Measurements from ENCODE around the gene SMIM26. TPM values are rescaled to one million over a fixed set of nuclear protein-coding genes. Genes with fewer than 3 reads are reported as not detected.
A peak's percentile ranks its signal among the peaks of the same experiment; 100 is the strongest.

SMIM26 gene
- total RNA-seq, 1 experiment from 2014 or later, result 54.6 TPM

- in situ Hi-C loops (cut with HindIII; ENCODE audit: low pct_unique_long_range_greater_than_20kb, low sequenced_read_pairs), result no loop called here
- no peak for DNase-seq (ENCODE audit: low read depth, low spot score)
- CTCF ChIA-PET, result no interaction called here
- POLR2A ChIA-PET, result interaction anchor here (0.6 kb wide), 1 partner anchor 11 kb away, joined by 7 read pairs; no protein-coding TSS in a partner anchor
- Histone ChIP-seq H3K9me3 (ENCODE audit: control insufficient read depth, insufficient read depth, low read depth, low read length) (no peaks in the 10 kb centered on the region), H3K4me1 (ENCODE audit: control insufficient read depth, insufficient read depth, low read length) (no peaks in the 10 kb centered on the region), H3K27ac (ENCODE audit: low read length) (peak overlapping the region; percentile 35), H3K4me3 (ENCODE audit: low read depth in 2 of 2, low read length in 2 of 2) (peak overlapping the region; percentile 74 to 80), H3K27me3 (ENCODE audit: control insufficient read depth, insufficient read depth, low read length) (no peaks in the 10 kb centered on the region), H3K36me3 (ENCODE audit: control insufficient read depth, insufficient read depth, low read length) (peaks cover 5% of the 10 kb centered on the region; the same call in 1 of the 2 replicates)
- no TSS peak for BruUV-seq (replicated peaks)
- intact Hi-C loops (cut with micrococcal nuclease; ENCODE audit: unreplicated experiment), result no loop called here
- no peak for ATAC-seq
- TF ChIP-seq, protein P1, sequence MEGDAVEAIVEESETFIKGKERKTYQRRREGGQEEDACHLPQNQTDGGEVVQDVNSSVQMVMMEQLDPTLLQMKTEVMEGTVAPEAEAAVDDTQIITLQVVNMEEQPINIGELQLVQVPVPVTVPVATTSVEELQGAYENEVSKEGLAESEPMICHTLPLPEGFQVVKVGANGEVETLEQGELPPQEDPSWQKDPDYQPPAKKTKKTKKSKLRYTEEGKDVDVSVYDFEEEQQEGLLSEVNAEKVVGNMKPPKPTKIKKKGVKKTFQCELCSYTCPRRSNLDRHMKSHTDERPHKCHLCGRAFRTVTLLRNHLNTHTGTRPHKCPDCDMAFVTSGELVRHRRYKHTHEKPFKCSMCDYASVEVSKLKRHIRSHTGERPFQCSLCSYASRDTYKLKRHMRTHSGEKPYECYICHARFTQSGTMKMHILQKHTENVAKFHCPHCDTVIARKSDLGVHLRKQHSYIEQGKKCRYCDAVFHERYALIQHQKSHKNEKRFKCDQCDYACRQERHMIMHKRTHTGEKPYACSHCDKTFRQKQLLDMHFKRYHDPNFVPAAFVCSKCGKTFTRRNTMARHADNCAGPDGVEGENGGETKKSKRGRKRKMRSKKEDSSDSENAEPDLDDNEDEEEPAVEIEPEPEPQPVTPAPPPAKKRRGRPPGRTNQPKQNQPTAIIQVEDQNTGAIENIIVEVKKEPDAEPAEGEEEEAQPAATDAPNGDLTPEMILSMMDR (IDR thresholded peaks at IDR 0.05), result no peak
- no peak for TF ChIP-seq POLR2AphosphoS5 (IDR thresholded peaks at IDR 0.05; ENCODE audit: low read depth, low read length)
- no peak for TF ChIP-seq TCF7L2 (IDR thresholded peaks at IDR 0.05; ENCODE audit: low read depth, low read length)
- TF ChIP-seq SIN3A (IDR thresholded peaks at IDR 0.05; ENCODE audit: borderline replicate concordance, insufficient read depth, low read depth, low read length), result no peak
- TF ChIP-seq, protein P2, sequence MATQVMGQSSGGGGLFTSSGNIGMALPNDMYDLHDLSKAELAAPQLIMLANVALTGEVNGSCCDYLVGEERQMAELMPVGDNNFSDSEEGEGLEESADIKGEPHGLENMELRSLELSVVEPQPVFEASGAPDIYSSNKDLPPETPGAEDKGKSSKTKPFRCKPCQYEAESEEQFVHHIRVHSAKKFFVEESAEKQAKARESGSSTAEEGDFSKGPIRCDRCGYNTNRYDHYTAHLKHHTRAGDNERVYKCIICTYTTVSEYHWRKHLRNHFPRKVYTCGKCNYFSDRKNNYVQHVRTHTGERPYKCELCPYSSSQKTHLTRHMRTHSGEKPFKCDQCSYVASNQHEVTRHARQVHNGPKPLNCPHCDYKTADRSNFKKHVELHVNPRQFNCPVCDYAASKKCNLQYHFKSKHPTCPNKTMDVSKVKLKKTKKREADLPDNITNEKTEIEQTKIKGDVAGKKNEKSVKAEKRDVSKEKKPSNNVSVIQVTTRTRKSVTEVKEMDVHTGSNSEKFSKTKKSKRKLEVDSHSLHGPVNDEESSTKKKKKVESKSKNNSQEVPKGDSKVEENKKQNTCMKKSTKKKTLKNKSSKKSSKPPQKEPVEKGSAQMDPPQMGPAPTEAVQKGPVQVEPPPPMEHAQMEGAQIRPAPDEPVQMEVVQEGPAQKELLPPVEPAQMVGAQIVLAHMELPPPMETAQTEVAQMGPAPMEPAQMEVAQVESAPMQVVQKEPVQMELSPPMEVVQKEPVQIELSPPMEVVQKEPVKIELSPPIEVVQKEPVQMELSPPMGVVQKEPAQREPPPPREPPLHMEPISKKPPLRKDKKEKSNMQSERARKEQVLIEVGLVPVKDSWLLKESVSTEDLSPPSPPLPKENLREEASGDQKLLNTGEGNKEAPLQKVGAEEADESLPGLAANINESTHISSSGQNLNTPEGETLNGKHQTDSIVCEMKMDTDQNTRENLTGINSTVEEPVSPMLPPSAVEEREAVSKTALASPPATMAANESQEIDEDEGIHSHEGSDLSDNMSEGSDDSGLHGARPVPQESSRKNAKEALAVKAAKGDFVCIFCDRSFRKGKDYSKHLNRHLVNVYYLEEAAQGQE (IDR thresholded peaks at IDR 0.05; ENCODE audit: insufficient read depth in 1 of 2, low read depth in 2 of 2, low read length in 1 of 2), result no peak
Observed at GRCh38 chr20:18588574-18588933, 21.3 kb downstream of the SMIM26 start.

DNA sequence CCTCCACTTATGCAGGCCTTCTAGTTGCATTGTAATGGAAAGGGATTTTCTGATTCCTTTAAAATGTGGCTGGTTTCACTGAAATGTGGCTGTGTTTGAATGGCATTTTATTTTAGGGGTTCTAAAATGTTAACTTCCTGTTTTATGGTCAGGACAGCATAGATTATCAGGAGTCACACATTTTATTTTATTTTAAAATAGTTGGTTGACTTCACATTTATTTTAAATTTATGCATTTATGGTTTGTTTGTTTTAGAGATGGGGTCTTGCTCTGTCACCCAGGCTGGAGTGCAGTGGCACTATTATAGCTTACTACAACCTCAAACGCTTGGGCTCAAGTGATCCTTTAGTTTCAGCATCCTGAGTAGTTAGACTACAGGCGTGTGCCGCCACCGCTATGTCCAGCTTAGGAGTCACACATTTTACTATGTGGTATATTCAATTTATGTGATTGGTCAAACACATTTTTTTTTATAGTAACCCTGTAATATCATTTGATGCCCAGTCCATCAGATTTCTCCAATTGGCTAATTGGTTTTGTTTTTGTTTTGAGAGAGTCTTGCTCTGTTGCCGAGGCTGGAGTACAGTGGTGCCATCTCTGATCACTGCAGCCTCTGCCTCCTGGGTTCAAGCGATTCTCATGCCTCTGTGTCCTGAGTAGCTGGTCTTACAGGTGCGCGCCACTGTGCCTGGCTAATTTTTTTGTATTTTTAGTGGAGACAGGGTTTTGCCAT lies 22.9 kb downstream of the SMIM26 start:
- Histone ChIP-seq H3K9me3 (ENCODE audit: control insufficient read depth, insufficient read depth, low read depth, low read length) (no peaks in the 10 kb centered on the region), H3K4me3 (ENCODE audit: low read depth in 2 of 2, low read length in 2 of 2) (no peak overlapping the region), H3K36me3 (ENCODE audit: control insufficient read depth, insufficient read depth, low read length) (peaks cover 5% of the 10 kb centered on the region; the same call in 1 of the 2 replicates), H3K27ac (ENCODE audit: low read length) (no peak overlapping the region), H3K27me3 (ENCODE audit: control insufficient read depth, insufficient read depth, low read length) (no peaks in the 10 kb centered on the region), H3K4me1 (ENCODE audit: control insufficient read depth, insufficient read depth, low read length) (no peaks in the 10 kb centered on the region)
- in situ Hi-C loops (cut with HindIII; ENCODE audit: low pct_unique_long_range_greater_than_20kb, low sequenced_read_pairs) (no loop called here), intact Hi-C loops (cut with micrococcal nuclease; ENCODE audit: unreplicated experiment) (no loop called here)
- DNase-seq (ENCODE audit: low read depth, low spot score), result no peak
- BruUV-seq (replicated peaks), result TSS peak; percentile 61
- TF ChIP-seq, protein P2 (IDR thresholded peaks at IDR 0.05; ENCODE audit: insufficient read depth in 1 of 2, low read depth in 2 of 2, low read length in 1 of 2), result no peak
- TF ChIP-seq POLR2AphosphoS5 (IDR thresholded peaks at IDR 0.05; ENCODE audit: low read depth, low read length) (no peak), TCF7L2 (IDR thresholded peaks at IDR 0.05; ENCODE audit: low read depth, low read length) (no peak), SIN3A (IDR thresholded peaks at IDR 0.05; ENCODE audit: borderline replicate concordance, insufficient read depth, low read depth, low read length) (no peak)
- TF ChIP-seq, protein P1 (IDR thresholded peaks at IDR 0.05), result no peak
- POLR2A ChIA-PET, result no interaction called here
- no peak for ATAC-seq
- CTCF ChIA-PET, result no interaction called here

All from Panc1 (cell line).